Inflammatory macrophage (primary cell): ENCODE results near the gene C12orf56.
"Not testable (repeated sequence)": the region's sequence is repeated elsewhere in the genome, so short reads cannot be mapped to it uniquely, and the experiment has no call there.

Experiments
- DNase-seq, 2 donors: peaks; one replicate each; pipeline ENCODE4 v3.0.0-alpha.2; 2020 to 2022

C12orf56 gene

DNA sequence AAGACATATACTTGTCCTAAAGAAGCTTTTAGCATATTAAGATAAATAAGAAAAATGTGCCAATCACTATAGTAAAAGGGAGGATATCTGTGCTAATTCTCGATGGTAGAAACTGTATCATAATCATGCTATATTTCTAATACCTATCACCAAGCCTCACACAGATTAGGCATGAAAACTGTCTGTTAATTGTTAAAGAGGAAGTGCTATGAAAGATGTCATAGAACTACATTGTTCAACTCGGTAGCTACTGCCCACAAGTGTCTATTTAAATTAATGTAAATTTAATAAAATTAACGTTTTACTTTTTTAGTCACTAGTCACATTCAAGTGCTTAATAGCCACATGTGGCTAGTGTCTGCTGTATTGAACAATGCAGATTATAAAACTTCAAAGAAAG lies 90.9 kb downstream of the C12orf56 start:
- no peak for DNase-seq

DNA sequence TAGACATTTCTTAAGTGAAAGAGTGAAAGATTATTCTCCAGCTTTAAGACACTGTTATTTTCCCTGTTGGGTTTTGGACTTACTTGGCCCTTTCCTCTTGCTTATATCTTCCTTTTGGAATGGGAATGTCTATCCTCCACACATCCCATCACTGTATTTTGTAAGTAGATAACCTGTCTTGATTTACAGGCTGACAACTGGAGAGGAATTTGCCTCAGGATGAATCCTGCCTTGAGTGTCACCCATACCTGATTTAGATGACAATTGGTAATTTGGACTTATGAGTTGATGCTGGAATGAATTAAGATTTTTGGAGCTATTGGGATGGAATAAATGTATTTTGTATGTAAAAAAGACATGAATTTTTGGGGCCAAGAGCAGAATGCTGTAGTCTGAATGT lies 94.3 kb downstream of the C12orf56 start:
- DNase-seq = no peak

DNA sequence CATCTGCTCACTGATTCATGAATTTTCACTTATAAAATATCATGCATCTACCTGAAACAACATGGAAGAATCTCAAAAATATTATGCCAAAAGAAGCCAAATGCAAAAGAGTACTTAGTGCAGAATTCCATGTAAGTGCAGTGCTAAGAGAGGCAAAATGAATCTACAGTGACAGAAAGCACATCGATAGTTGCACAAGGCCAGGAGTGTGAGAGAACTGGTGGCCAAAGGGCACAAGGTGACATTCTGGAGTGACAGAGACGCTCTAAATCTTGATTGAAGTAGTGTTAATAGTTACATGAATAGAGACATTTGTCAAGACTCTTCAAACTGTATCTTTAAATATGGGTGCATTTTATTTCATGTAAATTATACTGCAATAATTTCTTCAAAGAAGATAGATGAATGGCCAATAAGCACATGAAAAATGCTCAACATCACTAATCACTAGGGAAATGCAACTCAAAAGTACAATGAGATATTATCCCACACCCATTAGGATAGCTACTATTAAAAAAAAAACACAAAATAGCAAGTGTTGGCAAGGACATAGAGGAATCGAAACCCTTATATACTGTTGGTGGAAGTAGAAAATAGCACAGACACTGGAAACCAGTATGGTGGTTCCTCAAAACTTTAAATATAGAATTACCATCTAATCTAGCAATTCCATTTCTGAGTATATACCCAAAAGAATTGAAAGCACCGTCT lies 96.7 kb downstream of the C12orf56 start:
- DNase-seq = peak in 1 of 2 donors; percentile 59

DNA sequence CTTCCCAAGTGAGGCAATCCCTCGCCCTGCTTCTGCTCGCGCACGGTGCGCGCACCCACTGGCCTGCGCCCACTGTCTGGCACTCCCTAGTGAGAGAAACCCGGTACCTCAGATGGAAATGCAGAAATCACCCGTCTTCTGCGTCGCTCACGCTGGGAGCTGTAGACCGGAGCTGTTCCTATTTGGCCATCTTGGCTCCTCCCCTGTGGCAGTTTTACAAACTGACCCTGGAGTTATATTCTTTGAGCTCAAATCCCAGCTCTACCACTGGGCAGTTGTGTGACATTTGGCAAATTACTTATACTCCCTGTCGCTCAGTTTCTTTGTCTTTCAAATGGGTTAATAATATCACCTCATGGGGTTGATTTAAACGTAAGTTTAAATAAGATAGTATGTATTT lies 97.4 kb downstream of the C12orf56 start:
- DNase-seq = not testable (repeated sequence)

DNA sequence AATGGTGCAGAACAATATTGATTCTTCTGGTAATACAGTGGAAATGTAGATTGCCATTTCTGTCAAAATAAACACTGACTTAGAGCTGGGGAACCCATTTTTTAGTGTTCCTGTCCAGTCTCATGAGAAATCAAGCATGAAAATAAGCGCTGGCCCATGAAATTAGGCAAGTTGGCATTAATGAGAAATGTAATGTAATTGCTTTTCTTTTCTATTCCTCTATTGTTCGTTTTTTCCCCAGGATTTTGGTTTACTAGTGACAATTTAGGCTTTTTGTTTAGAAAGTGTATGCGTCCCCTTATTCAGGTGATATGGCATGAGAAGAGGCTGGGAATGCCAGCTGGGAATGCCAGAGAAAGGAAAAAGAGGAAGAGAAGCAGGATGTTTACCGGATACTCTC lies 104.0 kb downstream of the C12orf56 start:
- no peak for DNase-seq

DNA sequence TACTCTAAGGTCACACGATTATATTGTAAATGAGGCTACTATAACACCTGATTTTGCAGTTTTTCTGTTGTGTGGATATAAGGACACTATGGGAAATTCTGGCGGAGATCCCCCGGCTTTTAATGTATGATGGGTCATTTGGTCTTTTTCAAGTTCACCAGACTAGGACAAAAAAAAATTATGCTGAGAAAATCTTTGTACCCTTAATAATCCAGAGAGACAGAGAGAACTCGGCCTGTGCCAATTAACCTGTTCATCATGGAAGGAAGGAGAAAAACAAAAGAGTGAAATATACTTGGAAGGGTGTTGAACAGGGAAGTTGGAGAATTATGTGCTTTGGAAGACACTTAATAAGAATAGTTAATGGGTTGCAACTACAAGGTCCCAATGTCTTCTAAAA lies 106.3 kb downstream of the C12orf56 start:
- no peak for DNase-seq

DNA sequence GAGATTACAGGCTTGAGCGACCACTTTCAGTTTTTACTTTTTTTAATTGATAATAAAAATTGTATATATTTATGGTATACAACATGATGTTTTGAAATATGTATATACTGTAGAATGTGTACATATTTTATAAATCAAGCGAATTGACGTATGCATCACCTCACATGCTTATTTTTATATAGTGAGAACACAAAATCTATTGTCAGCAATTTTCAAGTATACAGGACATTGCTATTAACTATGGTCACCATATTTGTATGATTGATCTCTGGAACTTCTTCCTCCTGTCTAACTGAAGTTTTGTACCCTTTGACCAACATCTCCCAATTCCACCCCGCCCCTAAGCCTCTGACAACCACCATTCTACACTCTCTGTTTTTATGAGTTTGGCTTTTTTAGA lies 112.1 kb downstream of the C12orf56 start:
- no peak for DNase-seq

DNA sequence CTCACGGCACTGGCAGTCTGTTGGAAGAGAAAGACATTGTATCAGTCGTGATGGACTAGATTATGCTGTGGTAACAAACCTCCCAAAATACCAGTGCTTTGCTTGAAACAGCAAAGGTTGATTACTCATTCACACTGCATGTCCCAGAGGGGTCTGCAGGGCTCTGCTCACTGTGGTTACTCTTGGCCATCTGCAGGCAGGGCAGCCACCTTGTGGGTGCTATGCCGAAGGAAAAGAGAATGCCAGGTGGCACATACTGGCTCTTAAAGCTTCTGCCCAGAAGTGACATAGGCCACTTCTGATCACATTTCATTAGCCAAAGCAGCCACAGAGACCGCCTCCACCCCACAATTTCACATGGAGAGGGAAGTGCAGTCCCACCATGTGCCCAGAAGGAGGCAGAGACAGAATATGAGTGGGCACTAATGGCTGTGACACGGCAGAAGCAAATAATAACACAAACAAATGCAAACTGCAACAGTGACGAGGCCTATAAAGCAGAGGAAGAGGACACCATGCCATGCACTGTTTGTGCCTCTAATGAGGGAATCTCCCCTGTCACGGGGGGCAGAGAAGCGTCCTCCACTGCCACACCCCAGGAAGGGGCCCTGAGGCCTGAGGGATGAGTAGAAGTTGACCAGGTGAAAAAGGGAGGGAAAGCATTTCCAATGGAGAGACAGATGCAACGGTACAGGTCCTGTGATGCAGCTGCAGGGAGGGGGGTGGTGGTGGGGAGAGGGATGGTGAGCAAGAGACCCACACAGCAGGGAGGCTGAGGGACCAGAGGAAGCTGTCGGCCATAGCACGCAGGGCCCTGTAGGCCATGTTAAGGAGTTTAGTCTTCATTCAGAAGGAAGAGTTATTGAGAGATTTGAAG lies 116.8 kb downstream of the C12orf56 start:
- DNase-seq = peak; percentile 36 to 44

DNA sequence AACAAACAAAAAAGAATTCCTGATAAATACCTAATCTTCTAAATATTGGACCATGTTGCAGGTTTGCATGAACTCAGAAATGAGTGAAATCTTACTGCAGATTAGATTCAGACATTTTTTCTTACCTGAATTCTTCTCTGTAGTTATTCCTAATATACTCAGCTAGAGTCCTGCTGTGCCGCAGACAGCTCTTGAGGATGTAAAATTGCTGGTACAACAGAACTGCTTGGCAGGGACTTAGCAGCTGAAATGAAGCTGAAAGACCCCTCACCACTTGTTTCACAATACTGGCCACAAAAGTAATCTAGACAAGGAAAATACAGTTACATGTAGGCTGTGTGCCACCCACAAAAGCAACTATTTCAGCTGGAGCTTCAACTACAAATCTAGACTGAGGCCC lies 120.1 kb downstream of the C12orf56 start:
- DNase-seq = no peak

DNA sequence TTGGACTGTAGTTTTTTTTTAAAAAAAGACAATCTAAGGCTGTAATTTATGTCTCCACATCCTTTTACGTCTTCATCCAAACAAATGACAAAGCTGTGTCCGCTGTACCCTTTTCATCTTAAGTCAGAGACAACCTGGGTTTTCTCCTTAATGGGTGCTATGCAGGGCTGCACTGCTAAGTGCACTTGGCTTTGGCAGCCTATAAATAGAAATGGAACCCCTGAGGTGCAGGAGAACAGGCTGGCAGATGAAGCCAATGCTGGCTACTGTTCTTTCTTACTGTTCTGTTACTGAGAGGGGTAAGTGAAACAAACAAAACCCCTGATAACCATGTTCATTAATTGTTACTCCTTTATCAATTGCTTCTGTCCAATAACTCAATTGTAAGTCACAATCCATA lies 121.4 kb downstream of the C12orf56 start:
- no peak for DNase-seq

DNA sequence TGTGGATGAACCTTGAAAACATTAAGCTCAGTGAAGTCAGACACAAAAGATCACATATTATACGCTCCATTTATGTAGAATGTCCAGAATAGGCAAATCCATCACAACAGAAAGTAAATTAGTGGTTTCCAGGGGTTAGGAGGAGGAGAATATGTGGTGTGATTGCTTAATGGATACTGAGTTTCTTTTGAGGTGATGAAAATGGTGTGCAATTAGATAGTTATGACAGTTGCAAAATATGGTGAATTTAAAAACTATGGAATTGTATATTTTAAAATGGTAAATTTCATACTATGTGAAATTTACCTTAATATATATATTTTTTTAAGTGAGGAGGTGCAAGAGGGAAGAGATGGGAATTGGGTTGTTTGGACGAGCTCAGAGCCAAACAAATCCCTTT lies 122.1 kb downstream of the C12orf56 start:
- DNase-seq = no peak

DNA sequence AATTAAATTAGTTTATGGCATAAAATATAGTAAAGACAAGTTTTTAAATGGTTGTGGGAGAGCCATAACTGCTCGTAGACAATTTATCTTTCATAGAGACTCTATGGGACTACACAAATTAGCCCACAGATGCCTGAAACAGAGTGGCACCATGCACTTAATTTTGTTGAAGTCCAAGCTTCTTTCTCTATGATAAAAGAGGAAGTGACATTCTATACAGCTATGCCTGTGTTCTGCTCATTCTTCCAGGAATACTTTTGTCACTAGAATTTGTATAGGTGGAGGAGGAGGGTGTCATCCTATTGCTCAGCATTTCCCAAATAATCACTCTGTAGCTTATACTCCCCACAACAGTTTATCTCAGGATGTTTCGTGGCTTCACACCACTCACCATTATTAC lies 124.7 kb downstream of the C12orf56 start:
- DNase-seq = no peak

DNA sequence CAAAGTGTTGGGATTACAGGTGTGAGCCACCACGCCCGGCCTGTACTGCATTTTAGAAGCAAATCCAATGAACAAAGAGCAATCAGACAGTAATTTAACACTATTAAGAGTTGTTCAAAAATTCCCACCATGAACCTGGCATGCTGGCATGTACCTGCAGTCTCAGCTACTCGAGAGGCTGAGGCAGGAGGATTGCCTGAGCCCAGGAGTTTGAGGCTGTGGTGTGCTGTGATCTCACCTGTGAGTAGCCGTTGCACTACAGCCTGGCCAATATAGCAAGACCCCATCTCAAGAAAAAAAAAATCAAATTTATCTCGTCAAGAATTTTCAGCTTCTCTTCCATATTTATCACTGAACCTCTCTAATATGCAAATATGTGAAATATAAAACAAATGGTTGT lies 128.7 kb downstream of the C12orf56 start:
- DNase-seq = no peak

DNA sequence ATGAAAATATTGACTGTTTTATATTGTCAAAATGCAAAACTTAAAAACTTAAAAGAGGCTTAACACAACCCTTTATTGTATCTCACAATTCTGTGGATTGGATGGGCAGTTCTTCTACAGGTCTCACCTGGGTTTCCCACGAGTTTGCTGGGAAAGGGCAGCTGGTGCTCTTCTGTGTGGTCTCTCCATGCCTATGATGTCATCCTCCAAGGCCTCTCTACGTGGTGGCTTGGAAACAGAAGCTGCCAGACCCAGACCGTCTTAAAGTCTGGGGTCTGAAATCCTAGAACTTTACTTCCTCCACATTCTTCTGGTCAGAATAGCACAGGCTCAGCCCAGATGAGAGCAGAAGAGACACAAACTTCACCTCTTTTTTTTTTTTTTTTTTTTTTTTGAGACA lies 132.0 kb downstream of the C12orf56 start:
- DNase-seq = no peak

DNA sequence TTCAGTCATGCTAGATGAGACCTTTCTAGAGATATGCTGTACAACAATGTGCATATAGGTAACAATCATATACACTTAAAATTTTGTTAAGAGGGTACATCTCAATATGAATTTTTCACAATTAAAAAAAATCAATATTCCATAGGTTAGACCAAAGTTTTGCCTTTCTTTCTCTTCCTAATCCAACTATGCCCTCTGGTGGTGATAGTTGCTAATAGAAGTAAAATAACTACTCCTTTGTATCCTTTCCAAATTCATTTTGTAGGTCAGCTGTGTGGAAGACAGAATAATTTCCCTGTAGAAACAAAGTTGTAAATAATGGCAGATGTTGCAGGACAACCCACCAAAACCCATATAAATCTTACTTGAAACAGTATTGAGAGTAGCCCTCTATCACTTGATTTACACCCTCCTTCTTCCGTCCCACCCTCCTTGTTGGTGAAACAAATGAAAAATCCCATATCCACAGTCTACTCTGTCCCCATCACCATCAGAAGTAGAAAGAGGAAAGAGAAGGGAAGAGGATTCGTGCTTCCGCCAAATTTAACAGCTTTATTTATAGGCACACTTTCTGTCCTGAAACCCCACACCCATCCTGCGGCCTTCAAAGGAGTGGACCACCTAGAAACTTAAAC lies 134.3 kb downstream of the C12orf56 start:
- peak; percentile 50 to 71 for DNase-seq

DNA sequence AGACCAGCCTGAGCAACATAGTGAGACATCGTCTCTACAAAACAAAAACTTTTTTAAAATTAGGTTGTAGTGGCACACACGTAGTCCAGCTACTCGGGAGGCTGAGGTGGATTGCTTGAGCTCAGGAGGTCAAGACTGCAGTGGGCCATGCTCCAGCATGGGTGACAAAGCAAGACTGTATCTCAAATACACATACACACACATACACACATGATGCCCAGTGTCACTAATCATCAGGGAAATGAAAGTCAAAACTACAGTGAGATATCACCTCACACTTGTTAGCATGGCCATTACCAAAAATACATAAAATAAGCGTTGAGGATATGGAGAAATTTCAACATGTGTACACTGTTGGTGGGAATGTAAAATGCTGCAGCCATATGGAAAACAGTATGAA lies 135.3 kb downstream of the C12orf56 start:
- DNase-seq = no peak

DNA sequence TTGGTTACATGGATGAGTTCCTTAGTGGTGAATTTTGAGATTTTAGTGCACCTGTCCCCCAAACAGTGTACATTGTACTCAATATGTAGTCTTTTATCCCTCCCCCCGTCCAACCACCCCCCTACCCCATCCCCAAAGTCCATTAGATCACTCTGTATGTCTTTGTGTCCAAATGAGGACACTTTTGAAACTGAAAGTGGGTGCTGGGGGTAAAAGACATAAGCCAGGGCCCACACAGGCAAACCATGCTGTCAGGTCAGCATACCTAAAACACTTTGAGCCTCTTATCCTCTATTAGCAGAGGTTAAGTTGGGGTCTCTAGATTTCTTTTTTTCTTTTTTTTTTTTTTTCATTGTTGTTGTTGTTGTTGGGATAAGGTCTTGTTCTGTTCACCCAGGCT lies 137.2 kb downstream of the C12orf56 start:
- no peak for DNase-seq

DNA sequence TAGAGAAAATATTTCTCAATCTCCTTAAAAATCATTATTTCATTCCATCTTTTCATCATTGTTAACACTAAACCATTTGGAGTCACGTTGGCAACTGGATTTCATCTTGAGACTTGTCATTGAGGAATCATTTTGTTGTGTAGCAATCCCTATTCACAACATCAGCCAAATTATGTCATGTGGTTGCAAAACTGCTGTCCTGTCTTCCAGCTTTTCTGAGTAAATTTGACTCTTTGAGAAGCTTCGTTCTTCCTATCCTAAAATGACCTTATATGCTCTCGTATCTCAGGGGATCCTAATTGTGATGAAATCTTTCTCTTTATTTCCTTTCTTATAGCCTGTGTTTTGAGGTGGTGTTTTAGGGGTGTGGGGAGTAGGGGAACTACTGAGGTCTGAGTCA lies 137.9 kb downstream of the C12orf56 start:
- DNase-seq = peak; percentile 74 to 78

DNA sequence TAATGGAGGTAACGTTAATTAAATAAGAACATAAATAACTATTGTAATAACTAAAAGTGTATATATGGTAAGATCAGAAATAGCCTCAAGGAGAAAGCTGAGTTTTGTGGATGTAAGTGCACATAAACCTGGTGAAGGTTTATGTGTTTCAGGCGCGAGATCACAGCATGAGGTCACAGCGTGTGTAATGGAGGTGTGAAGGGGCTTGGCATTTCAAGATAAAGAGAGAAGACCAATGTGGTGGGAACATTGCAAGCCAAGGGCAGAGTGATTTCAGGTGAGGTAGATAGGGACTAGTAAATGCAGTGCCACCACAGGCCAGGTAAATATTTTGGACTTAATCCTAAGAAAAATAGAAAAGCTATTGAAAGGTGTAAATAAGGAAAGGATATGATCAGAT lies 146.7 kb downstream of the C12orf56 start:
- DNase-seq = no peak

DNA sequence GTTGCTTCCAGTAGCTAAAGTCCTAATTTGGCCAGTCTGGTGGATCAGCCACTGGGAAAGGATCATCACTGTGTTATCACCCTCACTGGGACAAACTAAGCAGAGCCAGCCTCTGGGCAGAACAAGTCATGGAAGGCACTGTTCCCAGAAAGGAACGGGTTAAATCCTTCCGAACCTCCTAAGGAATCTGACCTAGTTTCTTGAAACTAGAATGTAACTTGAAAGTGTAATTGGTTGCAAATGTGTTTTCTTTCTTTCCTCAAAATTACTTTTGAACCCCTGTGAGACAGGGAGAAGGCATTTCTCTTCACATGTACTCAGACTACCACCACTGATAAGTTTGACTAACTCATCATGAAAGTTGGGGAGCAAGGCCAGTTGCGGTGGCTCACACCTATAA lies 149.8 kb downstream of the C12orf56 start:
- DNase-seq = no peak

DNA sequence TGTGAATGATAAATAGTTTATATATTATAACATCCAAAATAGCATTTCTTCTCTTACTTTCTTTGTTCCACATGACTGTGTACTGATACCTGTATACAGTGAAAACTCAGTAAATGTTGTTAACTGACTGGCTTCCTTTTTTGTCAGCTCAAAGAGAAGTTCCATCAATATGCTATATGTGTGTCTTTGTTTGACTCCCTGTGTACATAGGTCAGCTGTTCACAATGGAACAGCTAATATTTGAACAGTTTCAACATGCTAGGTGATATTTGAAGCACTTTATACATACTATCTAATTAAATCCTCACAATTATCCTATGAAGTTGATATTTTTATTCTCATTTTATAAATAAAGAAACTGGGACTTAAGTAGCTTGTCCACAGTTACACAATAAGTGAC lies 153.2 kb downstream of the C12orf56 start:
- DNase-seq = no peak

DNA sequence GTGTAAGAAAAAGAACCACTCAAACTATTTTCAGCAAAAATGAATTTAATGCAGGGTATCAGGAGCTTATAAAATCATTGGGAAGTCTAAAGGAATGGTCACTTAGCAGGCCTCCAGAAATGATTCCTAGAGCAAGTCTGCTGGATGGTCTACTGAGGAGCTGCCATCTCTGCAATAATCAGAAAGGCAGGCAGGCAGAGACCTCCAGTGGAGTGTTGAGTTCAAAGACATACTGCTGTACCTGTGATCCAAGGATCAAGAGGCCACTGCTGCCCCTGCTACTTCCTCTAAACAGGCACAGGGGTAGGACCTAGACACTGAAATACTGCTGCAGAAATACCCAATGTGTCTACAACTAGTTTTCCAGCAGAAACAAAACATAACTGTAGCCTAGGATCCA lies 154.0 kb downstream of the C12orf56 start:
- peak in 1 of 2 donors; percentile 7 for DNase-seq

DNA sequence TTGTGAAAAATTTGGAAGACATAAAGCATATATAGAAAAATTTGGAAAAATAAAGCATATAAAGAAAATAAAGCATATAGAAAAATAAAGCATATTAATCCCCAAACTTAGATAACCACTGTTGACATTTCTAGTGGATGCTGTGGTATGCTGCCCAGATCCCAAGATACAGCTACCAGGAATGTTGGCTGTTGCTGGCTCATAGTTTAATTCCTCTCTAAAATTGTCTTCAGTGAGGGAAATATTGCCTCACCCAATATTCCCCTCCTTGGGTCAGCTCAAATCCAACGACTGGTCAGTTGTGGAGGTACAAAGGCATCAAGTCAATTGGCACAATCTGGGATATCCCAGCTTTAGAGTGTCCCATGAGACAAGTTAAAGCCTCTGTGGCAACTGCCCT lies 158.4 kb downstream of the C12orf56 start:
- DNase-seq = no peak

DNA sequence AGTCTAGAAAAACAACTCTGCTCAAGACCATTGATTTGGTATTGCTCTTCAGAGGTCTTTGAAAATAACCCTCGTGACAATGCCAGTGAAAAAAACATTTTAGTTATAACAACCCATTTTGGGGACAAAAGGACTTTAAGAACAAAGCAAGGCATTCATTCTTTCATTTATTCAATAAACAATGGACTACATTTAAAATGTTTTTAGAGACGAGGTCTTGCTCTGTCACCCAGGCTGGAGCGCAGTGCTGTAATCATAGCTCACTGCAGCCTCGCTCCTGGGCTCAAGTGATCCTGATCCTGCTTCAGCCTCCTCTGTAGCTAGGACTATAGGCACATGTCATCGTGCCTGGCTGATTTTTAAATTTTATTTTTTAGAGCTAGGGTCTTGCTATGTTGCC lies 160.8 kb downstream of the C12orf56 start:
- no peak for DNase-seq
